IPS-18a (cell line): ENCODE results near the gene TEX36.

Experiments
- H3K27ac ChIP-seq: one replicate; pipeline ENCODE4 v1.5.1; 2013; ENCODE audit warnings: low read length
- H3K27me3 ChIP-seq: one replicate; pipeline ENCODE4 v1.6.1; 2013; ENCODE audit warnings: mild to moderate bottlenecking, low read length; ENCODE audit not compliant: control insufficient read depth, insufficient read depth
- H3K36me3 ChIP-seq: one replicate; pipeline ENCODE4 v1.6.1; 2013; ENCODE audit warnings: low read depth, low read length; ENCODE audit not compliant: control insufficient read depth
- H3K4me1 ChIP-seq: one replicate; pipeline ENCODE4 v1.6.1; 2013; ENCODE audit warnings: low read depth, low read length; ENCODE audit not compliant: control insufficient read depth
- H3K4me3 ChIP-seq: one replicate; pipeline ENCODE4 v1.5.1; 2013; ENCODE audit warnings: low read length
- H3K9ac ChIP-seq: one replicate; pipeline ENCODE4 v1.6.1; 2013; ENCODE audit warnings: mild to moderate bottlenecking, low read length, moderate library complexity
- H3K9me3 ChIP-seq: one replicate; pipeline ENCODE4 v1.6.1; 2013; ENCODE audit warnings: low read depth, low read length; ENCODE audit not compliant: control insufficient read depth

TEX36 gene

GRCh38 chr10:125606414-125607010 lies 76.5 kb downstream of the TEX36 start:
- Histone ChIP-seq H3K9ac (no peak overlapping the region), H3K4me3 (no peak overlapping the region), H3K36me3 (no peaks in the 10 kb centered on the region), H3K27me3 (no peaks in the 10 kb centered on the region), H3K9me3 (no peaks in the 10 kb centered on the region), H3K27ac (no peak overlapping the region), H3K4me1 (no peaks in the 10 kb centered on the region)
